GM18508 (cell line): ENCODE data around the gene RNF138.
"Not testable (repeated sequence)": the region's sequence is repeated elsewhere in the genome, so short reads cannot be mapped to it uniquely, and the experiment has no call there.

Experiments used
- ATAC-seq: cut with Tn5 transposase; IDR thresholded peaks from one replicate; pipeline ENCODE4 v1.9.1; 2021; ENCODE audit warnings: moderate number of reproducible peaks; ENCODE audit not compliant: insufficient read depth, unreplicated experiment

Gene RNF138

GRCh38 chr18:32091724-32092421 lies at the start of gene RNF138:
Gene RNF138 (plus strand): TSS chr18:32091874. CDS start chr18:32092777, 903 bp downstream.
- ATAC-seq = peak; percentile 46

GRCh38 chr18:32042337-32042736 lies 49.3 kb upstream of the RNF138 start:
- no peak for ATAC-seq

GRCh38 chr18:32048507-32049091 lies 43.1 kb upstream of the RNF138 start:
- peak; percentile 37 for ATAC-seq

GRCh38 chr18:32049393-32050171 lies 42.1 kb upstream of the RNF138 start:
- no peak for ATAC-seq

GRCh38 chr18:32056613-32057358 lies 34.9 kb upstream of the RNF138 start:
- no peak for ATAC-seq

GRCh38 chr18:32057624-32058165 lies 34.0 kb upstream of the RNF138 start:
- no peak for ATAC-seq

- ATAC-seq = no peak
These were observed 31.6 kb upstream of the RNF138 start for GRCh38 chr18:32060026-32060425.

- ATAC-seq = no peak
These were observed 24.1 kb upstream of the RNF138 start for GRCh38 chr18:32067375-32068167.

- ATAC-seq = no peak
These were observed 19.4 kb upstream of the RNF138 start for GRCh38 chr18:32072321-32072720.

- no peak for ATAC-seq
These were observed 17.5 kb upstream of the RNF138 start for GRCh38 chr18:32074206-32074605.

- ATAC-seq = no peak
These were observed 12.8 kb upstream of the RNF138 start for GRCh38 chr18:32078845-32079244.

- ATAC-seq = no peak
These were observed 9.8 kb upstream of the RNF138 start for GRCh38 chr18:32081881-32082280.

- ATAC-seq = no peak
These were observed 7.9 kb upstream of the RNF138 start for GRCh38 chr18:32083781-32084180.

GRCh38 chr18:32086881-32087280 lies 4.8 kb upstream of the RNF138 start:
- no peak for ATAC-seq

GRCh38 chr18:32090831-32091230 lies 843 bp upstream of the RNF138 start:
- ATAC-seq = not testable (repeated sequence)

- ATAC-seq = no peak
These were observed 350 bp upstream of the RNF138 start for GRCh38 chr18:32091325-32091723.

GRCh38 chr18:32092422-32093101 lies 888 bp downstream of the RNF138 start:
- peak; percentile 60 for ATAC-seq

- ATAC-seq = peak; percentile 22
These were observed 1.4 kb downstream of the RNF138 start for GRCh38 chr18:32093102-32093511.

- ATAC-seq = peak; percentile 1
These were observed 1.8 kb downstream of the RNF138 start for GRCh38 chr18:32093523-32093922.
